HepG2 (cell line): Measurements from ENCODE around the gene ANO1. TPM values are rescaled to one million over a fixed set of nuclear protein-coding genes. Genes with fewer than 3 reads are reported as not detected.

Source experiments
- ATAC-seq: fragments of 200-7000 bp; cut with Tn5 transposase; 3 replicates; pipeline ENCODE4 v1.9.1; 2020; ENCODE audit warnings: mild to moderate bottlenecking, moderate library complexity
- BruUV-seq: library from RNA; stranded (reverse); fragments of 400-500 nt; replicated peaks from 2 replicates; lab custom pipeline; 2021; lab: Mats Ljungman, UMichigan
- CTCF ChIA-PET: fragments of 300-600 bp; formaldehyde crosslinking; extraction: SDS; loops from one replicate; lab custom pipeline; 2021; ENCODE audit warnings: low total read pairs, inconsistent platforms, low intra/inter-chr PET ratio; lab: Yijun Ruan, JAX
- POLR2A ChIA-PET: fragments of 350-600 bp; sonication (Branson Sonifier 250); formaldehyde crosslinking; loops from one replicate; lab custom pipeline; 2020; ENCODE audit warnings: antibody characterized with exemption, inconsistent platforms; lab: Yijun Ruan, JAX
- DNase-seq: peaks from one replicate; pipeline ENCODE4 v3.0.0-alpha.2; 2015; ENCODE audit warnings: low spot score
- FAIRE-seq: peaks from 3 replicates; lab custom pipeline; 2011; peaks lifted over from hg19 to GRCh38; lab: Jason Lieb, UNC
- H2AFZ ChIP-seq: one replicate; pipeline ENCODE4 v1.6.1; 2011; ENCODE audit warnings: low read length, inconsistent platforms
- H3K27ac ChIP-seq: fragments of 300-600 bp; 3 replicates; pipeline ENCODE4 v1.8.0; 2011; ENCODE audit warnings: mixed run types, mild to moderate bottlenecking, mixed read lengths, low read length, inconsistent platforms; ENCODE audit not compliant: insufficient read depth; ENCODE audit errors: extremely low read length
- H3K27me3 ChIP-seq, 2 experiments: fragments of 200-600 bp in 1 of 2; 2 replicates in 1 of 2; 3 replicates in 1 of 2; pipeline versions ENCODE4 v1.6.0 to v1.8.0; 2011; ENCODE audit warnings: low read length in 2 of 2, mild to moderate bottlenecking in 2 of 2, moderate library complexity in 2 of 2, inconsistent platforms in 1 of 2; ENCODE audit not compliant: insufficient read depth in 2 of 2, control insufficient read depth in 1 of 2
- H3K36me3 ChIP-seq, 2 experiments: fragments of 200-600 bp in 1 of 2; replicated peaks in 1 of 2; 2 replicates in 1 of 2; 3 replicates in 1 of 2; pipeline versions ENCODE4 v1.5.1 to v1.8.0; 2011; ENCODE audit warnings: low read length in 2 of 2, inconsistent platforms in 1 of 2; ENCODE audit not compliant: insufficient read depth in 2 of 2, control insufficient read depth in 1 of 2
- H3K4me1 ChIP-seq: 2 replicates; pipeline ENCODE4 v1.5.1; 2012; ENCODE audit warnings: low read length, inconsistent platforms; ENCODE audit not compliant: insufficient read depth
- H3K4me2 ChIP-seq: 2 replicates; pipeline ENCODE4 v1.6.0; 2011; ENCODE audit warnings: low read depth, low read length, inconsistent platforms
- H3K4me3 ChIP-seq, 3 experiments: fragments of 200-600 bp in 1 of 3; sonication (generic), shearing (Covaris generic) in 1 of 3; replicated peaks in 1 of 3; 2 replicates each; pipeline ENCODE4 v1.5.1; 2011 to 2016; ENCODE audit warnings: low read length in 3 of 3, inconsistent platforms in 2 of 3, low read depth in 2 of 3, mild to moderate bottlenecking in 2 of 3, control low read depth in 1 of 3, mixed read lengths in 1 of 3; ENCODE audit not compliant: insufficient read depth in 1 of 3
- H3K79me2 ChIP-seq: one replicate; pipeline ENCODE4 v1.6.1; 2011; ENCODE audit warnings: low read length, inconsistent platforms; ENCODE audit not compliant: insufficient read depth
- H3K9ac ChIP-seq: 2 replicates; pipeline ENCODE4 v1.6.0; 2011; ENCODE audit warnings: mild to moderate bottlenecking, low read depth, low read length, inconsistent platforms; ENCODE audit not compliant: insufficient read depth
- H3K9me3 ChIP-seq: 2 replicates; pipeline ENCODE4 v1.5.1; 2012; ENCODE audit warnings: mild to moderate bottlenecking, low read length
- H4K20me1 ChIP-seq: 2 replicates; pipeline ENCODE4 v1.6.0; 2011; ENCODE audit warnings: inconsistent platforms, mild to moderate bottlenecking, low read length, moderate library complexity; ENCODE audit not compliant: insufficient read depth
- ARID2 ChIP-seq: sonication (generic); formaldehyde crosslinking; IDR thresholded peaks from 2 replicates; pipeline ENCODE4 v1.8.1; 2022; ENCODE audit warnings: mild to moderate bottlenecking, missing genetic modification reagents, borderline replicate concordance
- ZBTB40 ChIP-seq, 2 experiments: fragments of 450-650 bp in 1 of 2; sonication (generic) in 1 of 2; formaldehyde crosslinking in 1 of 2; IDR thresholded peaks; 2 replicates each; pipeline versions ENCODE4 v1.6.1 to v1.8.0; 2016 to 2022; ENCODE audit warnings: antibody characterized with exemption in 1 of 2, mild to moderate bottlenecking in 1 of 2, missing genetic modification reagents in 1 of 2
- ZNF446 ChIP-seq: sonication (generic); formaldehyde crosslinking; IDR thresholded peaks from 2 replicates; pipeline ENCODE4 v1.5.0; 2020; ENCODE audit warnings: mild to moderate bottlenecking, missing genetic modification reagents
- WGBS: methylation state at CpG from one replicate; pipeline ENCODE4 v1.1.6; 2017; ENCODE audit warnings: low lambda C conversion rate; 5-methylcytosine and 5-hydroxymethylcytosine counted together
- in situ Hi-C: cut with HindIII; loops from 2 replicates; pipeline ENCODE4 v1.10.0; 2017; ENCODE audit warnings: low pct_unique_long_range_greater_than_20kb; ENCODE audit not compliant: extremely low pct_ligation_motif_present
- intact Hi-C: fragments of 100-400 bp; cut with micrococcal nuclease; formaldehyde crosslinking; loops from one replicate; pipeline ENCODE4 v1.10.0; 2022; ENCODE audit not compliant: unreplicated experiment
- polyA plus RNA-seq, 8 experiments: library from polyadenylated mRNA; depleted of rRNA in 3 of 8; stranded (reverse) in 7 of 8; unstranded in 1 of 8; fragments of >200 nt; fragmentation: Illumina TruSeq in 4 of 8; extraction: Trizol in 4 of 8; gene quantifications; 2 replicates each; pipeline versions ENCODE4 v1.2.1 to v1.2.3, GENCODE V29; 2011 to 2016; ENCODE audit warnings: low read depth in 4 of 8, missing spikeins in 1 of 8, mixed read lengths in 1 of 8; ENCODE audit not compliant: insufficient read depth in 1 of 8
- total RNA-seq, 5 experiments: library from RNA; depleted of rRNA; stranded (reverse); fragments of >200 nt; fragmentation: Illumina TruSeq; extraction: Trizol; gene quantifications; 2 replicates each; pipeline ENCODE4 v1.2.3, GENCODE V29; 2016; ENCODE audit warnings: low read depth in 1 of 5

The ANO1 gene
- total and polyA plus RNA-seq, 2 of the 13 experiments (the other 11 are each of a cell fraction or from before 2014, with no cell fraction given), result not detected

DNA sequence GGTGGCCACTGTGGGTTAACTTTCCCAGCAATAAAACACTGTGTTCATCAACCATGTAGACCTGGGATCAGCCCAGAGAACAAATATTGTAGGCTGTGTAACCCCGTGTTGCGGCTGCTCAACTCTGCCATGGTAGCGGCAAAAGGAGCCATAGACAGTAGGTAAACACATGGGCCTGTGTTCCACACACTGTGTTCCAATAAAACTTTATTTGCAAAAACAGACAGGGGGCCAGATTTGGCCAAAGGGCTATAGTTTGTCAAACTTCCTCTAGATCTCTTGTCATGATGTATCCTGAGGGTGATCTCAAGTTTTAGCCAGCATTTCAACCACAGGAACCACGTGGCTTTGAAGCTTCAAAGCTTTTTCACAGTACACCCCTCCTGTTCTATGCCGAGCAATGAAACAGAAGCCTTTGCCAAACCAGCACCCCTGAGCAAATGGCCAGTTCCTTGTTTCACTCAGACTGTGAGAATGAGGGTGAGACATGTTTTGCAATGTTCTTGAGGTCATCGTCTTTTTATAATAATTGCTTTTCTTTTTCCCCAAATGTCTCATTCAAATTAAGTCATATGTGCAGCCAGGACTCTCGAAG, 75.1 kb downstream of the ANO1 start:
- H3K36me3 ChIP-seq, result no peaks in the 10 kb centered on the region
- no peak overlapping the region for H3K27ac ChIP-seq
- ChIA-PET CTCF (no interaction called here), POLR2A (no interaction called here)
- no peaks in the 10 kb centered on the region for H3K79me2 ChIP-seq
- WGBS, result 33% methylated on average over 7 of the region's 7 CpGs
- no peak overlapping the region for H3K4me2 ChIP-seq
- BruUV-seq, result no TSS peak
- H3K27me3 ChIP-seq, result peaks cover 10 to 52% of the 10 kb centered on the region in 2 experiments; a peak in 4 of 5 replicates
- no peak overlapping the region for H3K4me3 ChIP-seq
- in situ Hi-C loops, result no loop called here
- H2AFZ ChIP-seq, result no peak overlapping the region
- no peaks in the 10 kb centered on the region for H4K20me1 ChIP-seq
- no peak for TF ChIP-seq ZNF446 (CRISPR knock-in tag)
- TF ChIP-seq ZBTB40 (IDR thresholded peaks at IDR 0.05), result peak; percentile 39; the same call in 1 of the 2 replicates
- peak; percentile 95 for TF ChIP-seq ZBTB40 (CRISPR knock-in tag; IDR thresholded peaks at IDR 0.05)
- no peak for TF ChIP-seq ARID2
- no peak for DNase-seq
- no peak overlapping the region for H3K9ac ChIP-seq
- intact Hi-C loops, result no loop called here
- H3K4me1 ChIP-seq, result no peaks in the 10 kb centered on the region
- no peak for FAIRE-seq
- ATAC-seq, result no peak
- H3K9me3 ChIP-seq, result no peaks in the 10 kb centered on the region
